Measurements from ENCODE around the gene IL5. TPM values are rescaled to one million over a fixed set of nuclear protein-coding genes. Genes with fewer than 3 reads are reported as not detected.
"Not testable (repeated sequence)": the region's sequence is repeated elsewhere in the genome, so short reads cannot be mapped to it uniquely, and the experiment has no call there.

The IL5 gene
- total RNA-seq, 1 donor from 2014 or later, result not detected

- TF ChIP-seq, protein P1, sequence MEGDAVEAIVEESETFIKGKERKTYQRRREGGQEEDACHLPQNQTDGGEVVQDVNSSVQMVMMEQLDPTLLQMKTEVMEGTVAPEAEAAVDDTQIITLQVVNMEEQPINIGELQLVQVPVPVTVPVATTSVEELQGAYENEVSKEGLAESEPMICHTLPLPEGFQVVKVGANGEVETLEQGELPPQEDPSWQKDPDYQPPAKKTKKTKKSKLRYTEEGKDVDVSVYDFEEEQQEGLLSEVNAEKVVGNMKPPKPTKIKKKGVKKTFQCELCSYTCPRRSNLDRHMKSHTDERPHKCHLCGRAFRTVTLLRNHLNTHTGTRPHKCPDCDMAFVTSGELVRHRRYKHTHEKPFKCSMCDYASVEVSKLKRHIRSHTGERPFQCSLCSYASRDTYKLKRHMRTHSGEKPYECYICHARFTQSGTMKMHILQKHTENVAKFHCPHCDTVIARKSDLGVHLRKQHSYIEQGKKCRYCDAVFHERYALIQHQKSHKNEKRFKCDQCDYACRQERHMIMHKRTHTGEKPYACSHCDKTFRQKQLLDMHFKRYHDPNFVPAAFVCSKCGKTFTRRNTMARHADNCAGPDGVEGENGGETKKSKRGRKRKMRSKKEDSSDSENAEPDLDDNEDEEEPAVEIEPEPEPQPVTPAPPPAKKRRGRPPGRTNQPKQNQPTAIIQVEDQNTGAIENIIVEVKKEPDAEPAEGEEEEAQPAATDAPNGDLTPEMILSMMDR (IDR thresholded peaks at IDR 0.05), result no peak
- Mint-ChIP-seq H3K27ac (ENCODE audit: unreplicated experiment) (no peak overlapping the region), H3K36me3 (ENCODE audit: unreplicated experiment) (peaks cover 30% of the 10 kb centered on the region), H3K4me3 (ENCODE audit: unreplicated experiment) (no peak overlapping the region), H3K27me3 (ENCODE audit: unreplicated experiment) (no peaks in the 10 kb centered on the region), H3K4me1 (ENCODE audit: unreplicated experiment) (no peaks in the 10 kb centered on the region), H3K9me3 (ENCODE audit: unreplicated experiment) (no peaks in the 10 kb centered on the region)
- DNase-seq (ENCODE audit: extremely low spot score, unreplicated experiment), result no peak
These were observed 32.8 kb upstream of the IL5 start for GRCh38 chr5:132576123-132576522.

- H3K36me3 Mint-ChIP-seq (ENCODE audit: unreplicated experiment), result peaks cover 31% of the 10 kb centered on the region
- no peak overlapping the region for H3K27ac Mint-ChIP-seq (ENCODE audit: unreplicated experiment)
- H3K4me1 Mint-ChIP-seq (ENCODE audit: unreplicated experiment), result no peaks in the 10 kb centered on the region
- no peak for DNase-seq (ENCODE audit: extremely low spot score, unreplicated experiment)
- H3K27me3 Mint-ChIP-seq (ENCODE audit: unreplicated experiment), result no peaks in the 10 kb centered on the region
- H3K9me3 Mint-ChIP-seq (ENCODE audit: unreplicated experiment), result no peaks in the 10 kb centered on the region
- no peak overlapping the region for H3K4me3 Mint-ChIP-seq (ENCODE audit: unreplicated experiment)
- TF ChIP-seq, protein P1 (IDR thresholded peaks at IDR 0.05), result no peak
These were observed 23.3 kb upstream of the IL5 start for GRCh38 chr5:132566657-132567056.

DNA sequence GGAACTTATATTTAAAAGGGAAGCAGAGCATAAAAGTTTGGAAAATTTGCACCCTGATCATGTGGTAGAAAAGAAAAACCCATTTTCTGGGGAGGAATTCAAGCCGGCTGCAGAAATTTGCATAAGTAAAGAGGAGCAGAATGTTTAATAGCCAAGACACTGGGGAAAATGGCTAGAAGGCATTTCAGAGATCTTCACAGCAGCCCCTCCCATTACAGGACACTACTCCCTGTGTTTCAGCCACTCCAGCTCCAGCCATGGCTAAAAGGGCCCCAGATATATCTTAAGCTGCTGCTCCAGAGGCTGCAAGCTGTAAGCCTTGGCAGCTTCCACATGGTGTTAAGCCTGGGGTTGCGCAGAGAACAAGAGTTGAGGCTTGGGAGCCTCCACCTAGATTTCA lies 21.2 kb upstream of the IL5 start:
- not testable (repeated sequence) for H3K9me3 Mint-ChIP-seq (ENCODE audit: unreplicated experiment); H3K27me3 Mint-ChIP-seq (ENCODE audit: unreplicated experiment); DNase-seq (ENCODE audit: extremely low spot score, unreplicated experiment); H3K4me1 Mint-ChIP-seq (ENCODE audit: unreplicated experiment); H3K27ac Mint-ChIP-seq (ENCODE audit: unreplicated experiment); H3K4me3 Mint-ChIP-seq (ENCODE audit: unreplicated experiment)
- H3K36me3 Mint-ChIP-seq (ENCODE audit: unreplicated experiment), result peaks cover 27% of the 10 kb centered on the region

GRCh38 chr5:132561601-132562000 lies 18.3 kb upstream of the IL5 start:
- H3K27ac Mint-ChIP-seq (ENCODE audit: unreplicated experiment), result no peak overlapping the region
- no peak overlapping the region for H3K4me3 Mint-ChIP-seq (ENCODE audit: unreplicated experiment)
- no peaks in the 10 kb centered on the region for H3K9me3 Mint-ChIP-seq (ENCODE audit: unreplicated experiment)
- H3K4me1 Mint-ChIP-seq (ENCODE audit: unreplicated experiment), result peaks cover 15% of the 10 kb centered on the region
- peaks cover 14% of the 10 kb centered on the region for H3K36me3 Mint-ChIP-seq (ENCODE audit: unreplicated experiment)
- TF ChIP-seq, protein P1 (IDR thresholded peaks at IDR 0.05), result no peak
- no peaks in the 10 kb centered on the region for H3K27me3 Mint-ChIP-seq (ENCODE audit: unreplicated experiment)
- DNase-seq (ENCODE audit: extremely low spot score, unreplicated experiment), result no peak

GRCh38 chr5:132559383-132560060 lies 16.2 kb upstream of the IL5 start:
- no peak for DNase-seq (ENCODE audit: extremely low spot score, unreplicated experiment)
- Mint-ChIP-seq H3K27me3 (ENCODE audit: unreplicated experiment) (no peaks in the 10 kb centered on the region), H3K4me3 (ENCODE audit: unreplicated experiment) (no peak overlapping the region), H3K27ac (ENCODE audit: unreplicated experiment) (no peak overlapping the region), H3K36me3 (ENCODE audit: unreplicated experiment) (peaks cover 2% of the 10 kb centered on the region), H3K9me3 (ENCODE audit: unreplicated experiment) (no peaks in the 10 kb centered on the region), H3K4me1 (ENCODE audit: unreplicated experiment) (peaks cover 20% of the 10 kb centered on the region)
- TF ChIP-seq, protein P1 (IDR thresholded peaks at IDR 0.05), result no peak
